Esophagus squamous epithelium (tissue), 4 donors: Measurements from ENCODE around the gene RNF215.
"Not testable (repeated sequence)": the region's sequence is repeated elsewhere in the genome, so short reads cannot be mapped to it uniquely, and the experiment has no call there.

Source experiments
- CTCF ChIP-seq, 6 experiments: fragments of 450-650 bp in 4 of 6; fragments of 200-600 bp in 2 of 6; sonication (generic) in 2 of 6; IDR thresholded peaks; one replicate each; pipeline ENCODE4 v1.5.1; 2016 to 2019; ENCODE audit warnings: antibody characterized with exemption in 6 of 6, mild to moderate bottlenecking in 4 of 6, moderate library complexity in 4 of 6
- POLR2A ChIP-seq, 4 donors: fragments of 450-650 bp; IDR thresholded peaks; one replicate each; pipeline ENCODE4 v1.6.1; 2017; ENCODE audit warnings: antibody characterized with exemption in 4 of 4, mild to moderate bottlenecking in 4 of 4, moderate library complexity in 3 of 4

GRCh38 chr22:30402766-30403104, 15.5 kb upstream of the RNF215 start:
- not testable (repeated sequence) for TF ChIP-seq CTCF, POLR2A (IDR thresholded peaks at IDR 0.05)
